ENCODE data around the gene CLNK.
A peak's percentile ranks its signal among the peaks of the same experiment; 100 is the strongest.

The CLNK gene

GRCh38 chr4:10569491-10569890, 115.1 kb downstream of the CLNK start:
- DNase-seq, result no peak

- no peak for DNase-seq
Observed at GRCh38 chr4:10567766-10568165, 116.8 kb downstream of the CLNK start.

- no peak for DNase-seq
Observed at GRCh38 chr4:10565166-10565780, 119.3 kb downstream of the CLNK start.

GRCh38 chr4:10554694-10555093, 129.9 kb downstream of the CLNK start:
- no peak for DNase-seq

GRCh38 chr4:10554121-10554520, 130.4 kb downstream of the CLNK start:
- DNase-seq, result no peak

GRCh38 chr4:10552591-10553280, 131.8 kb downstream of the CLNK start:
- DNase-seq, result no peak

GRCh38 chr4:10535912-10536311, 148.7 kb downstream of the CLNK start:
- DNase-seq, result no peak

GRCh38 chr4:10534820-10535219, 149.7 kb downstream of the CLNK start:
- DNase-seq, result no peak

- DNase-seq, result no peak
Observed at GRCh38 chr4:10532155-10532554, 152.4 kb downstream of the CLNK start.

- no peak for DNase-seq
Observed at GRCh38 chr4:10530137-10530786, 154.3 kb downstream of the CLNK start.

- DNase-seq, result no peak
Observed at GRCh38 chr4:10529291-10530136, 155.1 kb downstream of the CLNK start.

GRCh38 chr4:10527438-10527837, 157.1 kb downstream of the CLNK start:
- DNase-seq, result no peak

- no peak for DNase-seq
Observed at GRCh38 chr4:10526429-10527222, 157.9 kb downstream of the CLNK start.

GRCh38 chr4:10524196-10524833, 160.3 kb downstream of the CLNK start:
- DNase-seq, result no peak

- DNase-seq, result peak; percentile 68
Observed at GRCh38 chr4:10521424-10521823, 163.1 kb downstream of the CLNK start.

- DNase-seq, result no peak
Observed at GRCh38 chr4:10509733-10510132, 174.8 kb downstream of the CLNK start.

GRCh38 chr4:10506077-10506476, 178.5 kb downstream of the CLNK start:
- no peak for DNase-seq

- DNase-seq, result no peak
Observed at GRCh38 chr4:10504570-10505179, 179.9 kb downstream of the CLNK start.

- DNase-seq, result no peak
Observed at GRCh38 chr4:10502717-10503116, 181.9 kb downstream of the CLNK start.

- DNase-seq, result no peak
Observed at GRCh38 chr4:10500776-10501175, 183.8 kb downstream of the CLNK start.

GRCh38 chr4:10496200-10496599, 188.4 kb downstream of the CLNK start:
- DNase-seq, result no peak

- no peak for DNase-seq
Observed at GRCh38 chr4:10495651-10496050, 188.9 kb downstream of the CLNK start.
